ENCODE data around the gene SLC14A1. TPM values are rescaled to one million over a fixed set of nuclear protein-coding genes. Genes with fewer than 3 reads are reported as not detected.

SLC14A1 gene
- total and polyA plus RNA-seq, 3 donors from 2014 or later = 0.50 to 0.73 TPM; not detected in 1

DNA sequence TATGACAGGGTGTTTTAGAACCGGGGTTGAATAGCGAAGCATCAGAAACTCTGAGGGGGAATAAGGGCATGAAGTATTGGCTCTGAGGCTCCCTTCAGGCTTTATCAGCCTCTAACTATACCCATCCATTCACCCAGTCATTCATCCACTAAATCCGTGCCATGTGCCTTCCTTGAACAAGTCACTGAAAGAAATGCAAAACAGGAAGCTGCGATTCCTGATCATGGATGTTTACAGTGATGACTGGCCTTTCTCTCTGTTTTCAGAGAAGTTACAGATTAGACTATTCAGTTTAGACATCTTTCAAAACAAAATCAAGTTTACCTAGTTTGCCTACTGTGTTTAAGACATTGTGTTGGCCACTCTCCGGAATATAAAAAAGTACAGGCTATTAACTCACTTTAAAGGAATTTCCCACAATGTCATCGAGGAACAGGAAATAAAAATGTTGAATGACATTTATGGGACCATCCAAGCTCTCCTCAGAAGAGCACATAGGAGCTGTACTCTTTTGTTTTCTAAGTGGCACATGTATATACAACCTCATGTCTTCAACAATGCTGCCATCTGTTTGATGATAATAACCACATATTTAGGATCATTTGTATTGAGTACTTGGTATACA is 43.8 kb upstream of the SLC14A1 start:
- H3K27me3 ChIP-seq = no peaks in the 10 kb centered on the region
- WGBS, 2 donors = 87 to 91% methylated on average over 6 of the region's 6 CpGs
- intact Hi-C loops (cut with DNase I; ENCODE audit: low total_unique reads) = no loop called here

DNA sequence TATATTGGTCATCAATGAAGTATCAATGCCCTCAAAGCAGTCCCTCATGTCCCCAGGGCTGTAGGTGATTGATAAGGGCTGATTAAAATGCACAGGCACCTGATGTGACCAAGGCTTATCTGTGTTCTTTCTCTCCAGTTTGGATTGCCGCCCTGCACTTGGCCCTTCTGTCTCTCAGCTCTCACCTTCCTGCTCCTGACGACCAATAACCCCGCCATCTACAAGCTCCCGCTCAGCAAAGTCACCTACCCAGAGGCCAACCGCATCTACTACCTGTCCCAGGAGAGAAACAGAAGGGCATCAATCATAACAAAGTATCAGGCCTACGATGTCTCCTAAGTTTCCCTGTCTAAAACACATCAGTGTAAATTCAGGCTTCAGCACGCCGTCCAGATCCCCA is 41.8 kb upstream of the SLC14A1 start:
- no peak overlapping the region for H3K27ac ChIP-seq
- no peaks in the 10 kb centered on the region for H3K4me1 ChIP-seq
- WGBS, 2 donors = 78% methylated on average over 8 of the region's 8 CpGs
- intact Hi-C loops (cut with DNase I; ENCODE audit: low total_unique reads) = no loop called here
- H3K9me3 ChIP-seq = no peaks in the 10 kb centered on the region
- H3K36me3 ChIP-seq (ENCODE audit: low read depth, missing control alignments) = no peaks in the 10 kb centered on the region
- no peak overlapping the region for H3K4me3 ChIP-seq
- DNase-seq = no peak
- H3K27me3 ChIP-seq = no peaks in the 10 kb centered on the region
- TF ChIP-seq POLR2A (IDR thresholded peaks at IDR 0.05) = no peak
- no peak for TF ChIP-seq CTCF (IDR thresholded peaks at IDR 0.05)

More for the DNA sequence above, 43.8 kb upstream of the SLC14A1 start:
- TF ChIP-seq POLR2A (IDR thresholded peaks at IDR 0.05) = no peak
- TF ChIP-seq CTCF (IDR thresholded peaks at IDR 0.05) = no peak
- no peak overlapping the region for H3K27ac ChIP-seq
- H3K36me3 ChIP-seq (ENCODE audit: low read depth, missing control alignments) = no peaks in the 10 kb centered on the region
- no peak for DNase-seq
- no peaks in the 10 kb centered on the region for H3K4me1 ChIP-seq
- no peaks in the 10 kb centered on the region for H3K9me3 ChIP-seq
- H3K4me3 ChIP-seq = no peak overlapping the region

- H3K27me3 ChIP-seq = no peaks in the 10 kb centered on the region
- DNase-seq = no peak
- WGBS, 2 donors = 79 to 81% methylated on average over 5 of the region's 5 CpGs
- no peak for TF ChIP-seq CTCF (IDR thresholded peaks at IDR 0.05)
- no peak for TF ChIP-seq POLR2A (IDR thresholded peaks at IDR 0.05)
- H3K27ac ChIP-seq = no peak overlapping the region
- H3K4me1 ChIP-seq = peaks cover 4% of the 10 kb centered on the region
- H3K36me3 ChIP-seq (ENCODE audit: low read depth, missing control alignments) = no peaks in the 10 kb centered on the region
- intact Hi-C loops (cut with DNase I; ENCODE audit: low total_unique reads) = no loop called here
- no peak overlapping the region for H3K4me3 ChIP-seq
- H3K9me3 ChIP-seq = no peaks in the 10 kb centered on the region
Observed at GRCh38 chr18:45684341-45685115, 39.5 kb upstream of the SLC14A1 start.

DNA sequence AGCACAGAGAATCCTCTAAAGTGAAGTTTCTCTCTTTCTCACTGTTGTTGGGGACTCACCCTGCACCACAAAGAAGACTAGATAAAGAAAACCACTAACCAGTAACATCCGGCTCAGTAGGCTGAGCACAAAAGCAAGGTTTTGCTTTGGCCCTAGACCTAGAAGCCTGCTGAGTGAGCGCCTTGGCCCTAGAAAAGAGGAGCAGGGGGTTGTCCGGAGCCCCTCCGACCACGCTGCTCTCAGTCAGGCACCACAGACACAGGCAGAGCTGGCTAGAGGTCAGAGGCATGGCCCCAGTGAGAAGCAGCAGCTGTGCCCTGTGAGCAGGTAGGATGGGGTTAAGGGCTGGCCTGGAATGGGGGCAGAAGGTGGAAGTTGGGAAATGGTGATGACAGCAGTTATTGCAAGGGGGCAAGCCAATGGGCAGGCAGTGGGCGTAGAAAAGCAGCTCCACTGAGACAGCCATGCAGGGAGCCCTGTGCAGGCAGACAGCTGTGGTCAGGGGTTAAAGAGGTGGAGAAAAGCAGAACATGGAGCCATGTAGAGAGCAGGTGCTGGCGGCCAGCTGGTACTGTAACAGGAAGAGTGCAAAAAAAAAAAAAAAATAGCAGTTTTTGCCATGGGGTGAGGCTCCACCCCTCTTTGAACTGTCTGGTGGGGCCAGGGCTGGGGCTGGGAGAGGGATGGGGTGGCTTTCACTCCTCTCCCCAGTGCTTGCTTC is 36.9 kb upstream of the SLC14A1 start:
- 69 to 84% methylated on average over 6 to 7 of the region's 7 CpGs for WGBS, 2 donors
- peaks cover 4% of the 10 kb centered on the region for H3K4me1 ChIP-seq
- TF ChIP-seq CTCF (IDR thresholded peaks at IDR 0.05) = no peak
- TF ChIP-seq POLR2A (IDR thresholded peaks at IDR 0.05) = no peak
- no peaks in the 10 kb centered on the region for H3K36me3 ChIP-seq (ENCODE audit: low read depth, missing control alignments)
- no peak for DNase-seq
- H3K27ac ChIP-seq = no peak overlapping the region
- H3K4me3 ChIP-seq = no peak overlapping the region
- no peaks in the 10 kb centered on the region for H3K9me3 ChIP-seq
- no peaks in the 10 kb centered on the region for H3K27me3 ChIP-seq
- intact Hi-C loops (cut with DNase I; ENCODE audit: low total_unique reads) = no loop called here

Measured in testis (tissue), 3 donors.